DOHH2 (cell line): Measurements from ENCODE around the gene CNNM3.

Experiments
- CTCF ChIP-seq: fragments of 200-600 bp; sonication (generic); IDR thresholded peaks from one replicate; pipeline ENCODE4 v1.5.1; 2014; ENCODE audit warnings: antibody characterized with exemption, mild to moderate bottlenecking, low read depth, low read length; ENCODE audit not compliant: poor library complexity, severe bottlenecking
- EZH2phosphoT487 ChIP-seq: fragments of 200-600 bp; sonication (generic); IDR thresholded peaks from 2 replicates; pipeline ENCODE4 v1.6.1; 2017; ENCODE audit warnings: borderline replicate concordance, mild to moderate bottlenecking, antibody characterized with exemption, low read length, moderate library complexity, mixed read lengths

GRCh38 chr2:96873651-96874096, 57.6 kb downstream of the CNNM3 start:
- TF ChIP-seq CTCF = no peak
- TF ChIP-seq EZH2phosphoT487 = no peak
